ENCODE measurements around the gene KLRF2. TPM values are rescaled to one million over a fixed set of nuclear protein-coding genes. Genes with fewer than 3 reads are reported as not detected.

KLRF2 gene
- total and polyA plus RNA-seq, 4 donors, result not detected

DNA sequence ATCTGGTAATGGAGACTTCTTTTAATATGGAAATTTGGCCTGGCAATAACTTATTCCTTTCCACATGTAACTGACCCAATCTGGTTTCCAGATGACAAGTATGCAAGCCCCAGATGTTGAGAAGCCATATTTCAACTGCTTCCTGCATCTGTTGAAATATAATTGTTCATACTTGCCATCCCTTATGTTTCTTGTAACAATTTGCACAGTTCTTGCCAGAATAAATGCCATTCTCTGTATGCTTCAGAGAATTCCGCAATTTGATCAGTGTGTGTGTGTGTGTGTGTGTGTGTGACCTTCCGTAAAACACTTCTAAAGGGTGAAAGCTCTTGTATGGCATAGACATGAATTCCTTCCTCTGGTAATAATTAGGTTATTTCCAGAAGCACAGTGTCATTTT, 52.7 kb downstream of the KLRF2 start:
- no peak for DNase-seq (ENCODE audit: low spot score)
- no peak for TF ChIP-seq CTCF (IDR thresholded peaks at IDR 0.05; ENCODE audit: low read depth, low read length, missing input control)
- TF ChIP-seq ATF3 (IDR thresholded peaks at IDR 0.05), result no peak
- TF ChIP-seq TAF1 (conservative IDR thresholded peaks at IDR 0.05), result no peak
- TF ChIP-seq HNF4G (IDR thresholded peaks at IDR 0.05), result no peak
- no peak for TF ChIP-seq YY1 (IDR thresholded peaks at IDR 0.05)
- TF ChIP-seq EGR1 (IDR thresholded peaks at IDR 0.05; ENCODE audit: low read depth in 2 of 2), result no peak
- TF ChIP-seq SP1 (IDR thresholded peaks at IDR 0.05), result no peak
- Histone ChIP-seq H3K9ac (ENCODE audit: low read depth in 1 of 2, low read length in 2 of 2) (no peak overlapping the region), H3K36me3 (ENCODE audit: control insufficient read depth in 4 of 4, insufficient read depth in 3 of 4, low read depth in 1 of 4, low read length in 3 of 4) (no peaks in the 10 kb centered on the region), H3K4me1 (ENCODE audit: control insufficient read depth in 4 of 4, insufficient read depth in 4 of 4, low read length in 3 of 4) (no peaks in the 10 kb centered on the region), H3K4me3 (ENCODE audit: low read depth in 1 of 3, low read length in 3 of 3) (no peak overlapping the region), H3K27me3 (ENCODE audit: control insufficient read depth in 4 of 4, insufficient read depth in 4 of 4, low read length in 3 of 4) (no peaks in the 10 kb centered on the region), H3K27ac (ENCODE audit: low read depth in 1 of 2, low read length in 2 of 2) (no peak overlapping the region), H3K9me3 (ENCODE audit: control insufficient read depth in 4 of 4, low read length in 3 of 4) (no peaks in the 10 kb centered on the region)
- 97% methylated on average over 2 of the region's 2 CpGs for WGBS

- no peaks in the 10 kb centered on the region for H3K9me3 ChIP-seq (ENCODE audit: control insufficient read depth in 4 of 4, low read length in 3 of 4)
- no peak for DNase-seq (ENCODE audit: low spot score)
- no peaks in the 10 kb centered on the region for H3K4me1 ChIP-seq (ENCODE audit: control insufficient read depth in 4 of 4, insufficient read depth in 4 of 4, low read length in 3 of 4)
- no peak overlapping the region for H3K9ac ChIP-seq (ENCODE audit: low read depth in 1 of 2, low read length in 2 of 2)
- no peak overlapping the region for H3K27ac ChIP-seq (ENCODE audit: low read depth in 1 of 2, low read length in 2 of 2)
- H3K27me3 ChIP-seq (ENCODE audit: control insufficient read depth in 4 of 4, insufficient read depth in 4 of 4, low read length in 3 of 4), result no peaks in the 10 kb centered on the region
- TF ChIP-seq SP1 (IDR thresholded peaks at IDR 0.05) (no peak), JUND (IDR thresholded peaks at IDR 0.05) (no peak), GABPA (IDR thresholded peaks at IDR 0.05 in 1 of 2, conservative IDR thresholded peaks at IDR 0.05 in 1 of 2) (no peak), RXRA (IDR thresholded peaks at IDR 0.05) (no peak), FOXA2 (IDR thresholded peaks at IDR 0.05) (no peak)
- TF ChIP-seq, protein P1, sequence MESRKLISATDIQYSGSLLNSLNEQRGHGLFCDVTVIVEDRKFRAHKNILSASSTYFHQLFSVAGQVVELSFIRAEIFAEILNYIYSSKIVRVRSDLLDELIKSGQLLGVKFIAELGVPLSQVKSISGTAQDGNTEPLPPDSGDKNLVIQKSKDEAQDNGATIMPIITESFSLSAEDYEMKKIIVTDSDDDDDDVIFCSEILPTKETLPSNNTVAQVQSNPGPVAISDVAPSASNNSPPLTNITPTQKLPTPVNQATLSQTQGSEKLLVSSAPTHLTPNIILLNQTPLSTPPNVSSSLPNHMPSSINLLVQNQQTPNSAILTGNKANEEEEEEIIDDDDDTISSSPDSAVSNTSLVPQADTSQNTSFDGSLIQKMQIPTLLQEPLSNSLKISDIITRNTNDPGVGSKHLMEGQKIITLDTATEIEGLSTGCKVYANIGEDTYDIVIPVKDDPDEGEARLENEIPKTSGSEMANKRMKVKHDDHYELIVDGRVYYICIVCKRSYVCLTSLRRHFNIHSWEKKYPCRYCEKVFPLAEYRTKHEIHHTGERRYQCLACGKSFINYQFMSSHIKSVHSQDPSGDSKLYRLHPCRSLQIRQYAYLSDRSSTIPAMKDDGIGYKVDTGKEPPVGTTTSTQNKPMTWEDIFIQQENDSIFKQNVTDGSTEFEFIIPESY (IDR thresholded peaks at IDR 0.05), result no peak
- H3K36me3 ChIP-seq (ENCODE audit: control insufficient read depth in 4 of 4, insufficient read depth in 3 of 4, low read depth in 1 of 4, low read length in 3 of 4), result no peaks in the 10 kb centered on the region
- no peak overlapping the region for H3K4me3 ChIP-seq (ENCODE audit: low read depth in 1 of 3, low read length in 3 of 3)
- WGBS, result 95% methylated on average over 2 of the region's 2 CpGs
Measured at GRCh38 chr12:9935026-9935425, 53.7 kb downstream of the KLRF2 start.

GRCh38 chr12:9936591-9936990, 55.3 kb downstream of the KLRF2 start:
- no peak overlapping the region for H3K4me3 ChIP-seq (ENCODE audit: low read depth in 1 of 3, low read length in 3 of 3)
- no peaks in the 10 kb centered on the region for H3K36me3 ChIP-seq (ENCODE audit: control insufficient read depth in 4 of 4, insufficient read depth in 3 of 4, low read depth in 1 of 4, low read length in 3 of 4)
- no peak overlapping the region for H3K9ac ChIP-seq (ENCODE audit: low read depth in 1 of 2, low read length in 2 of 2)
- WGBS, result 81% methylated on average over 10 of the region's 10 CpGs
- H3K27ac ChIP-seq (ENCODE audit: low read depth in 1 of 2, low read length in 2 of 2), result no peak overlapping the region
- no peaks in the 10 kb centered on the region for H3K27me3 ChIP-seq (ENCODE audit: control insufficient read depth in 4 of 4, insufficient read depth in 4 of 4, low read length in 3 of 4)
- no peak for DNase-seq (ENCODE audit: low spot score)
- no peaks in the 10 kb centered on the region for H3K4me1 ChIP-seq (ENCODE audit: control insufficient read depth in 4 of 4, insufficient read depth in 4 of 4, low read length in 3 of 4)
- no peaks in the 10 kb centered on the region for H3K9me3 ChIP-seq (ENCODE audit: control insufficient read depth in 4 of 4, low read length in 3 of 4)
- no peak for TF ChIP-seq FOXA1 (IDR thresholded peaks at IDR 0.05)
- no peak for TF ChIP-seq ATF3 (IDR thresholded peaks at IDR 0.05)
- no peak for TF ChIP-seq HNF4G (IDR thresholded peaks at IDR 0.05)
- no peak for TF ChIP-seq EGR1 (IDR thresholded peaks at IDR 0.05; ENCODE audit: low read depth in 2 of 2)
- no peak for TF ChIP-seq NR2F2 (IDR thresholded peaks at IDR 0.05)
- TF ChIP-seq FOXA2 (IDR thresholded peaks at IDR 0.05), result no peak
- no peak for TF ChIP-seq HNF4A (conservative IDR thresholded peaks at IDR 0.05)
- no peak for TF ChIP-seq YY1 (IDR thresholded peaks at IDR 0.05)
- TF ChIP-seq RAD21 (IDR thresholded peaks at IDR 0.05), result no peak
- TF ChIP-seq, protein P2, sequence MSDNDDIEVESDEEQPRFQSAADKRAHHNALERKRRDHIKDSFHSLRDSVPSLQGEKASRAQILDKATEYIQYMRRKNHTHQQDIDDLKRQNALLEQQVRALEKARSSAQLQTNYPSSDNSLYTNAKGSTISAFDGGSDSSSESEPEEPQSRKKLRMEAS (IDR thresholded peaks at IDR 0.05), result no peak
- TF ChIP-seq, protein P3, sequence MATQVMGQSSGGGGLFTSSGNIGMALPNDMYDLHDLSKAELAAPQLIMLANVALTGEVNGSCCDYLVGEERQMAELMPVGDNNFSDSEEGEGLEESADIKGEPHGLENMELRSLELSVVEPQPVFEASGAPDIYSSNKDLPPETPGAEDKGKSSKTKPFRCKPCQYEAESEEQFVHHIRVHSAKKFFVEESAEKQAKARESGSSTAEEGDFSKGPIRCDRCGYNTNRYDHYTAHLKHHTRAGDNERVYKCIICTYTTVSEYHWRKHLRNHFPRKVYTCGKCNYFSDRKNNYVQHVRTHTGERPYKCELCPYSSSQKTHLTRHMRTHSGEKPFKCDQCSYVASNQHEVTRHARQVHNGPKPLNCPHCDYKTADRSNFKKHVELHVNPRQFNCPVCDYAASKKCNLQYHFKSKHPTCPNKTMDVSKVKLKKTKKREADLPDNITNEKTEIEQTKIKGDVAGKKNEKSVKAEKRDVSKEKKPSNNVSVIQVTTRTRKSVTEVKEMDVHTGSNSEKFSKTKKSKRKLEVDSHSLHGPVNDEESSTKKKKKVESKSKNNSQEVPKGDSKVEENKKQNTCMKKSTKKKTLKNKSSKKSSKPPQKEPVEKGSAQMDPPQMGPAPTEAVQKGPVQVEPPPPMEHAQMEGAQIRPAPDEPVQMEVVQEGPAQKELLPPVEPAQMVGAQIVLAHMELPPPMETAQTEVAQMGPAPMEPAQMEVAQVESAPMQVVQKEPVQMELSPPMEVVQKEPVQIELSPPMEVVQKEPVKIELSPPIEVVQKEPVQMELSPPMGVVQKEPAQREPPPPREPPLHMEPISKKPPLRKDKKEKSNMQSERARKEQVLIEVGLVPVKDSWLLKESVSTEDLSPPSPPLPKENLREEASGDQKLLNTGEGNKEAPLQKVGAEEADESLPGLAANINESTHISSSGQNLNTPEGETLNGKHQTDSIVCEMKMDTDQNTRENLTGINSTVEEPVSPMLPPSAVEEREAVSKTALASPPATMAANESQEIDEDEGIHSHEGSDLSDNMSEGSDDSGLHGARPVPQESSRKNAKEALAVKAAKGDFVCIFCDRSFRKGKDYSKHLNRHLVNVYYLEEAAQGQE (IDR thresholded peaks at IDR 0.05), result no peak
- no peak for TF ChIP-seq CTCF (IDR thresholded peaks at IDR 0.05; ENCODE audit: low read depth, low read length, missing input control)
- no peak for TF ChIP-seq JUND (IDR thresholded peaks at IDR 0.05)
- no peak for TF ChIP-seq TAF1 (conservative IDR thresholded peaks at IDR 0.05)
